SK-N-SH (cell line): ENCODE measurements around the gene XPR1. TPM values are rescaled to one million over a fixed set of nuclear protein-coding genes. Genes with fewer than 3 reads are reported as not detected.

ENCODE experiments used
- CTCF ChIA-PET: fragments of 300-600, 350-600 bp; formaldehyde crosslinking; extraction: SDS; loops from one replicate; lab custom pipeline; 2021; lab: Yijun Ruan, JAX
- POLR2A ChIA-PET: fragments of 350-600 bp; sonication (Branson Sonifier 250); formaldehyde crosslinking; extraction: SDS; loops from one replicate; lab custom pipeline; 2020; ENCODE audit warnings: antibody characterized with exemption, inconsistent platforms; lab: Yijun Ruan, JAX
- DNase-seq: peaks from one replicate; pipeline ENCODE4 v3.0.0; 2012
- H2AFZ ChIP-seq: fragments of 200-600 bp; sonication (generic); 2 replicates; pipeline ENCODE4 v1.8.1; 2016; ENCODE audit warnings: antibody characterized with exemption, mild to moderate bottlenecking, low read depth
- H3F3A ChIP-seq: fragments of 200-600 bp; sonication (generic); replicated peaks from 2 replicates; pipeline ENCODE3; 2016; ENCODE audit warnings: antibody characterized with exemption, mild to moderate bottlenecking; ENCODE audit not compliant: insufficient read depth
- H3K27ac ChIP-seq, 2 experiments: fragments of 200-500 bp in 1 of 2; fragments of 200-600 bp in 1 of 2; sonication (Bioruptor generic) in 1 of 2; sonication (generic), shearing (Covaris generic) in 1 of 2; 2 replicates each; pipeline versions ENCODE4 v1.5.1 to v1.6.1; 2014 to 2016; ENCODE audit warnings: low read depth in 2 of 2, inconsistent platforms in 1 of 2, low read length in 1 of 2, mild to moderate bottlenecking in 1 of 2, mixed read lengths in 1 of 2
- H3K27me3 ChIP-seq: fragments of 200-600 bp; sonication (generic), shearing (Covaris generic); 2 replicates; pipeline ENCODE4 v1.6.1; 2016; ENCODE audit warnings: mixed run types; ENCODE audit not compliant: insufficient read depth
- H3K36me3 ChIP-seq, 2 experiments: fragments of 200-500 bp in 1 of 2; fragments of 200-600 bp in 1 of 2; sonication (Bioruptor generic) in 1 of 2; sonication (generic) in 1 of 2; replicated peaks in 1 of 2; 2 replicates each; pipeline versions ENCODE3 to v1.5.1; 2014 to 2016; ENCODE audit warnings: low read length in 1 of 2, mild to moderate bottlenecking in 1 of 2; ENCODE audit not compliant: insufficient read depth in 2 of 2, control insufficient read depth in 1 of 2
- H3K4me1 ChIP-seq, 2 experiments: fragments of 200-500 bp in 1 of 2; fragments of 200-600 bp in 1 of 2; sonication (Bioruptor generic) in 1 of 2; sonication (generic), shearing (Covaris generic) in 1 of 2; 2 replicates each; pipeline versions ENCODE4 v1.5.1 to v1.6.1; 2014 to 2016; ENCODE audit warnings: low read depth in 1 of 2, low read length in 1 of 2, mixed run types in 1 of 2; ENCODE audit not compliant: insufficient read depth in 2 of 2, control insufficient read depth in 1 of 2
- H3K4me2 ChIP-seq: fragments of 200-600 bp; sonication (generic), shearing (Covaris generic); 2 replicates; pipeline ENCODE4 v1.6.1; 2017; ENCODE audit warnings: mixed run types
- H3K4me3 ChIP-seq, 2 experiments: fragments of 200-500 bp in 1 of 2; fragments of 200-600 bp in 1 of 2; sonication (Bioruptor generic) in 1 of 2; sonication (generic), shearing (Covaris generic) in 1 of 2; 2 replicates each; pipeline versions ENCODE4 v1.5.1 to v1.8.1; 2014 to 2016; ENCODE audit warnings: low read depth in 2 of 2, inconsistent platforms in 1 of 2, low read length in 1 of 2, mild to moderate bottlenecking in 1 of 2, mixed read lengths in 1 of 2, moderate library complexity in 1 of 2
- H3K79me2 ChIP-seq: fragments of 200-600 bp; sonication (generic); 2 replicates; pipeline ENCODE4 v1.8.1; 2017; ENCODE audit warnings: mild to moderate bottlenecking; ENCODE audit not compliant: insufficient read depth
- H3K9ac ChIP-seq: fragments of 200-600 bp; sonication (generic); 2 replicates; pipeline ENCODE4 v1.6.1; 2017; ENCODE audit warnings: mixed run types
- H3K9me2 ChIP-seq: fragments of 200-600 bp; sonication (generic); 2 replicates; pipeline ENCODE4 v1.6.1; 2017; ENCODE audit warnings: mixed run types
- H3K9me3 ChIP-seq: fragments of 200-600 bp; sonication (generic); 2 replicates; pipeline ENCODE4 v1.6.1; 2017; ENCODE audit warnings: mixed run types, mild to moderate bottlenecking, moderate library complexity
- H4K20me1 ChIP-seq: fragments of 200-600 bp; sonication (generic); 2 replicates; pipeline ENCODE4 v1.6.1; 2017; ENCODE audit warnings: mild to moderate bottlenecking, mixed run types; ENCODE audit not compliant: insufficient read depth
- CTCF ChIP-seq: fragments of 200-600 bp; sonication (generic); IDR thresholded peaks from 2 replicates; pipeline ENCODE4 v1.6.1; 2017; ENCODE audit warnings: antibody characterized with exemption, mild to moderate bottlenecking, moderate library complexity
- FOSL2 ChIP-seq: IDR thresholded peaks from 2 replicates; pipeline ENCODE4 v1.4.0; 2012; ENCODE audit warnings: low read depth, mild to moderate bottlenecking, moderate library complexity, borderline replicate concordance
- FOXJ3 ChIP-seq: sonication (generic); formaldehyde crosslinking; IDR thresholded peaks from 2 replicates; pipeline ENCODE4 v1.5.1; 2020; ENCODE audit warnings: mild to moderate bottlenecking, missing genetic modification reagents
- FOXM1 ChIP-seq: IDR thresholded peaks from 2 replicates; pipeline ENCODE4 v1.4.0; 2012; ENCODE audit warnings: low read depth, mild to moderate bottlenecking
- IRF3 ChIP-seq: fragments of 150-350 bp; IDR thresholded peaks from 2 replicates; pipeline ENCODE4 v1.6.1; 2016; ENCODE audit warnings: mild to moderate bottlenecking, low read depth, low read length
- MAX ChIP-seq: IDR thresholded peaks from 2 replicates; pipeline ENCODE4 v1.4.0; 2012; ENCODE audit warnings: low read depth
- MEF2A ChIP-seq: IDR thresholded peaks from 2 replicates; pipeline ENCODE4 v1.4.0; 2012; ENCODE audit warnings: low read depth, borderline replicate concordance
- MXI1 ChIP-seq: IDR thresholded peaks from 2 replicates; pipeline ENCODE4 v1.6.1; 2012; ENCODE audit warnings: mild to moderate bottlenecking, low read depth, low read length, improper control_type of control experiment
- PBX3 ChIP-seq: IDR thresholded peaks from 2 replicates; pipeline ENCODE4; 2012
- RAD21 ChIP-seq: IDR thresholded peaks from 2 replicates; pipeline ENCODE4 v1.6.1; 2012; ENCODE audit warnings: mild to moderate bottlenecking, low read length
- RCOR1 ChIP-seq: fragments of 150-350 bp; IDR thresholded peaks from 2 replicates; pipeline ENCODE4 v1.6.1; 2017; ENCODE audit warnings: antibody characterized with exemption, low read length
- REST ChIP-seq: IDR thresholded peaks from 2 replicates; pipeline ENCODE4 v1.6.1; 2012; ENCODE audit warnings: mild to moderate bottlenecking, low read depth, low read length, moderate library complexity
- RXRA ChIP-seq: IDR thresholded peaks from 2 replicates; pipeline ENCODE4 v1.4.0; 2012; ENCODE audit warnings: low read depth, mild to moderate bottlenecking, borderline replicate concordance
- SIN3A ChIP-seq: IDR thresholded peaks from 2 replicates; pipeline ENCODE4 v1.6.1; 2012; ENCODE audit warnings: low read depth, mild to moderate bottlenecking, low read length, moderate library complexity, borderline replicate concordance
- TCF12 ChIP-seq: IDR thresholded peaks from 2 replicates; pipeline ENCODE4 v1.4.0; 2012
- YY1 ChIP-seq: IDR thresholded peaks from 2 replicates; pipeline ENCODE4 v1.4.0; 2012; ENCODE audit warnings: low read depth, mild to moderate bottlenecking
- ZBTB33 ChIP-seq: IDR thresholded peaks from 2 replicates; pipeline ENCODE4 v1.4.0; 2012; ENCODE audit warnings: low read depth, borderline replicate concordance
- WGBS: methylation state at CpG from one replicate; pipeline ENCODE4 v1.1.6; 2017; ENCODE audit warnings: low lambda C conversion rate; 5-methylcytosine and 5-hydroxymethylcytosine counted together
- polyA plus RNA-seq, 3 experiments: library from polyadenylated mRNA; depleted of rRNA; stranded (reverse); fragments of >200 nt; gene quantifications; 2 replicates each; pipeline ENCODE4 v1.2.3, GENCODE V29; 2012

The XPR1 gene
- polyA plus RNA-seq, 1 of the 3 experiments (the other 2 are of a cell fraction): 7.9 TPM

GRCh38 chr1:180616439-180616838 lies 15.4 kb upstream of the XPR1 start:
- no peak for TF ChIP-seq ZBTB33
- no peak for TF ChIP-seq TCF12
- TF ChIP-seq CTCF: no peak
- no peak for TF ChIP-seq RAD21
- TF ChIP-seq MAX: no peak
- no peak for TF ChIP-seq FOXM1
- no peak for TF ChIP-seq REST
- TF ChIP-seq PBX3: no peak
- TF ChIP-seq RCOR1: no peak
- TF ChIP-seq RXRA: no peak
- TF ChIP-seq MXI1: no peak
- TF ChIP-seq IRF3: no peak
- no peak for TF ChIP-seq YY1
- TF ChIP-seq MEF2A: no peak
- no peak for TF ChIP-seq FOSL2
- no peak for TF ChIP-seq SIN3A
- no peak for TF ChIP-seq FOXJ3
- no peaks in the 10 kb centered on the region for H3K9me2 ChIP-seq
- H3K4me1 ChIP-seq: no peaks in the 10 kb centered on the region; a peak in 1 of 4 replicates
- no peak overlapping the region for H3K27ac ChIP-seq
- DNase-seq: no peak
- 90% methylated on average over 6 of the region's 6 CpGs for WGBS
- H4K20me1 ChIP-seq: no peaks in the 10 kb centered on the region
- no peak overlapping the region for H2AFZ ChIP-seq
- no peaks in the 10 kb centered on the region for H3F3A ChIP-seq
- H3K9ac ChIP-seq: no peak overlapping the region
- ChIA-PET POLR2A (interaction anchor here (1.2 kb wide), 1 partner anchor 11 kb away, joined by 4 read pairs; no protein-coding TSS in a partner anchor), CTCF (interaction anchor here (1.2 to 1.7 kb wide), 4 partner anchors 10 to 247 kb away, joined by 3 to 5 read pairs (median 4); partner anchors contain the start of gene XPR1)
- H3K79me2 ChIP-seq: no peaks in the 10 kb centered on the region
- H3K36me3 ChIP-seq: no peaks in the 10 kb centered on the region
- H3K4me2 ChIP-seq: no peak overlapping the region
- H3K9me3 ChIP-seq: no peaks in the 10 kb centered on the region
- no peak overlapping the region for H3K4me3 ChIP-seq
- no peaks in the 10 kb centered on the region for H3K27me3 ChIP-seq
